Tibial nerve (tissue), 4 donors: ENCODE data around the gene WSB2. TPM values are rescaled to one million over a fixed set of nuclear protein-coding genes. Genes with fewer than 3 reads are reported as not detected.
A peak's percentile ranks its signal among the peaks of the same experiment; 100 is the strongest.

Experiments
- DNase-seq, 2 donors: peaks; one replicate each; pipeline ENCODE4 v3.0.0-alpha.2; 2019; ENCODE audit warnings: low spot score in 2 of 2
- H3K27ac ChIP-seq, 4 donors: fragments of 200-600 bp; sonication (generic) in 3 of 4; one replicate each; pipeline ENCODE4 v1.5.1; 2017 to 2019; ENCODE audit warnings: mild to moderate bottlenecking in 1 of 4
- H3K27me3 ChIP-seq, 2 donors: fragments of 200-600 bp; sonication (generic) in 1 of 2; one replicate each; pipeline versions ENCODE4 v1.5.1 to v1.6.0; 2017 to 2019
- H3K36me3 ChIP-seq, 3 donors: fragments of 200-600 bp; sonication (generic); one replicate each; pipeline ENCODE4 v1.5.1; 2018 to 2019
- H3K4me1 ChIP-seq, 4 donors: fragments of 200-600 bp; sonication (generic) in 3 of 4; one replicate each; pipeline ENCODE4 v1.5.1; 2017 to 2019
- H3K4me3 ChIP-seq, 4 donors: fragments of 200-600 bp; sonication (generic) in 3 of 4; one replicate each; pipeline ENCODE4 v1.5.1; 2017 to 2019; ENCODE audit warnings: mild to moderate bottlenecking in 1 of 4, moderate library complexity in 1 of 4
- H3K9me3 ChIP-seq, 4 donors: fragments of 200-600 bp; sonication (generic) in 3 of 4; one replicate each; pipeline ENCODE4 v1.5.1; 2017 to 2019
- CTCF ChIP-seq, 5 experiments: fragments of 200-600 bp in 3 of 5; fragments of 450-650 bp in 2 of 5; sonication (generic) in 3 of 5; IDR thresholded peaks; one replicate each; pipeline ENCODE4 v1.5.1; 2016 to 2019; ENCODE audit warnings: antibody characterized with exemption in 5 of 5, mild to moderate bottlenecking in 3 of 5, moderate library complexity in 2 of 5
- EP300 ChIP-seq, 2 donors: sonication (generic); formaldehyde crosslinking; IDR thresholded peaks; one replicate each; pipeline ENCODE4 v1.6.1; 2017; ENCODE audit warnings: antibody characterized with exemption in 2 of 2, mild to moderate bottlenecking in 1 of 2
- POLR2A ChIP-seq, 2 donors: fragments of 450-650 bp; IDR thresholded peaks; one replicate each; pipeline ENCODE4 v1.6.1; 2017; ENCODE audit warnings: antibody characterized with exemption in 2 of 2, mild to moderate bottlenecking in 2 of 2, moderate library complexity in 2 of 2
- WGBS, 2 donors: methylation state at CpG; one replicate each; pipeline ENCODE4 v1.1.5; 2018; 5-methylcytosine and 5-hydroxymethylcytosine counted together
- total RNA-seq, 4 donors: library from RNA; depleted of rRNA; stranded (reverse); fragments of >200 nt; gene quantifications; one replicate each; pipeline ENCODE4 v1.1.0, GENCODE V29; 2016

WSB2 gene
- total RNA-seq, result 10 to 100 TPM; 39.8 to 66.9 (median 48.0) TPM

GRCh38 chr12:118061011-118061872, at the start of gene WSB2:
Gene WSB2, minus strand, starts transcription at chr12:118061179. Its CDS starts 131 bp downstream, at chr12:118061048.
- peak; percentile 69 to 84 for DNase-seq
- WGBS, 2 donors, result 1 to 2% methylated on average over 49 to 54 of the region's 76 CpGs
- peak within 1 kb of the TSS; percentile 73 to 90 (median 84) for H3K4me3 ChIP-seq
- no peaks in the 10 kb centered on the region for H3K27me3 ChIP-seq
- H3K36me3 ChIP-seq, result peaks cover 0 to 3% (median 1%) of the 10 kb centered on the region in 3 donors
- TF ChIP-seq EP300 (IDR thresholded peaks at IDR 0.05) (peak in 1 of 2 donors; percentile 28), CTCF (IDR thresholded peaks at IDR 0.05) (no peak)
- H3K9me3 ChIP-seq, result no peaks in the 10 kb centered on the region
- peak within 1 kb of the TSS; percentile 92 to 99 (median 96) for H3K27ac ChIP-seq
- peaks cover 0 to 58% (median 13%) of the 10 kb centered on the region in 4 donors for H3K4me1 ChIP-seq

- Histone ChIP-seq H3K27me3 (no peaks in the 10 kb centered on the region), H3K36me3 (peaks cover 0 to 4% (median 0%) of the 10 kb centered on the region in 3 donors), H3K4me3 (no peak overlapping the region), H3K4me1 (peaks cover 0 to 7% (median 2%) of the 10 kb centered on the region in 4 donors), H3K9me3 (no peaks in the 10 kb centered on the region), H3K27ac (no peak overlapping the region)
- TF ChIP-seq EP300 (IDR thresholded peaks at IDR 0.05) (no peak), POLR2A (IDR thresholded peaks at IDR 0.05) (no peak), CTCF (IDR thresholded peaks at IDR 0.05) (no peak)
- no peak for DNase-seq
- WGBS, 2 donors, result 75 to 83% methylated on average over 1 of the region's 1 CpG
Measured at GRCh38 chr12:118109088-118109487, 48.1 kb upstream of the WSB2 start.

GRCh38 chr12:118107694-118108093, 46.7 kb upstream of the WSB2 start:
- TF ChIP-seq POLR2A (IDR thresholded peaks at IDR 0.05) (no peak), EP300 (IDR thresholded peaks at IDR 0.05) (no peak), CTCF (IDR thresholded peaks at IDR 0.05) (no peak)

GRCh38 chr12:118107011-118107410, 46.0 kb upstream of the WSB2 start:
- Histone ChIP-seq H3K36me3 (no peaks in the 10 kb centered on the region), H3K4me1 (peaks cover 0 to 16% (median 4%) of the 10 kb centered on the region in 4 donors), H3K27me3 (no peaks in the 10 kb centered on the region), H3K27ac (no peak overlapping the region), H3K9me3 (no peaks in the 10 kb centered on the region), H3K4me3 (no peak overlapping the region)
- 88 to 89% methylated on average over 4 of the region's 4 CpGs for WGBS, 2 donors
- TF ChIP-seq POLR2A (IDR thresholded peaks at IDR 0.05) (no peak), EP300 (IDR thresholded peaks at IDR 0.05) (no peak), CTCF (IDR thresholded peaks at IDR 0.05) (no peak)
- DNase-seq, result no peak

More at GRCh38 chr12:118107694-118108093, 46.7 kb upstream of the WSB2 start:
- Histone ChIP-seq H3K36me3 (no peaks in the 10 kb centered on the region), H3K27me3 (no peaks in the 10 kb centered on the region), H3K4me1 (peaks cover 0 to 12% (median 4%) of the 10 kb centered on the region in 4 donors), H3K27ac (no peak overlapping the region), H3K4me3 (no peak overlapping the region), H3K9me3 (no peaks in the 10 kb centered on the region)
- 92 to 93% methylated on average over 8 of the region's 8 CpGs for WGBS, 2 donors
- DNase-seq, result no peak
